ENCODE data around the gene ZNF132. TPM values are rescaled to one million over a fixed set of nuclear protein-coding genes. Genes with fewer than 3 reads are reported as not detected.
A peak's percentile ranks its signal among the peaks of the same experiment; 100 is the strongest.

The ZNF132 gene
- total and polyA plus RNA-seq, 9 of the 15 experiments (the other 6 are each of a cell fraction or from before 2014, with no cell fraction given): 0.03 to 0.42 (median 0.10) TPM; not detected in 5

DNA sequence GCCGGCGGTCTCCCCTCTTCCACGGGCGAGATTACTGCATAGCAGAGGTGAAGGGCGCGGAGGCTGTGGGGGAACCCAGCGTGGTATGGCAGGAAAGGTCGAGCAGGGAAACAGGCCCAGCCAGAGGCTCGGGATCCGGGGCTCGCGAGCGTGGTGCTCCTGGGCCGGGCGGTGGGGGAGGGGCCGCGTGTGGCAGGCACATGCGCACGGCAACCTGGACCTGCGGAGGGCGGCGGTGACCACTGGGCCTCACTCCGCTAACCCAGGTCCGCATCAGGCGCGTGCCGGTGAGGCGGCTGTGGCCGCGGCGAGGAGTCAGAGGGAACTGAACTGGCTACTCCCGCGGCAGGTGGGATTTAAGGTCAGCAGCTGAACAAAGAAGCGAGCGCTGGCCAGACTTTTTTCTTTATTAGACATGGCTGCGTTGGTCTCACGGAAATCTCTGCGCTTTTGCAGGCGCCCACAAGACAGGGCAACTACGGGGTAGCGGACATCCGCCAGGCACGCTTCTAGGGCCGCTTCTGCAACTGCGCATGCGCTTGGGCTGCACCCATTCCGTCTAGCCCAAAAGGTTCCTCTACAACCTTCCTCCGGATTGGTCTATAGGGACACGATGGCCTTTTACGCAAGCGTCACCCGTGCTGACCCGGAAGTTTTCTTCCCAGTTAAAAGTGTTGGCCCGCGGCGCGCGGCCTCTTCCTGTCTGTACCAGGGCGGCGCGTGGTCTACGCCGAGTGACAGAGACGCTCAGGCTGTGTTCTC is 53.2 kb downstream of the ZNF132 start, which contains the start of gene RPS5 (continued):
- TF ChIP-seq, protein P1, sequence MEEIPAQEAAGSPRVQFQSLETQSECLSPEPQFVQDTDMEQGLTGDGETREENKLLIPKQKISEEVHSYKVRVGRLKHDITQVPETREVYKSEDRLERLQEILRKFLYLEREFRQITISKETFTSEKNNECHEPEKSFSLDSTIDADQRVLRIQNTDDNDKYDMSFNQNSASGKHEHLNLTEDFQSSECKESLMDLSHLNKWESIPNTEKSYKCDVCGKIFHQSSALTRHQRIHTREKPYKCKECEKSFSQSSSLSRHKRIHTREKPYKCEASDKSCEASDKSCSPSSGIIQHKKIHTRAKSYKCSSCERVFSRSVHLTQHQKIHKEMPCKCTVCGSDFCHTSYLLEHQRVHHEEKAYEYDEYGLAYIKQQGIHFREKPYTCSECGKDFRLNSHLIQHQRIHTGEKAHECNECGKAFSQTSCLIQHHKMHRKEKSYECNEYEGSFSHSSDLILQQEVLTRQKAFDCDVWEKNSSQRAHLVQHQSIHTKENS (CRISPR knock-in tag; IDR thresholded peaks at IDR 0.05): 0 out of 2 replicates have a peak, but pooled peaks have one; percentile 41
- no peak for TF ChIP-seq TFAM (CRISPR knock-in tag; conservative IDR thresholded peaks at IDR 0.05)
- TF ChIP-seq RBM15 (IDR thresholded peaks at IDR 0.05; ENCODE audit: insufficient read depth, low read length): no peak
- peak; percentile 54; the same call in 1 of the 2 replicates for TF ChIP-seq ZBTB17 (CRISPR knock-in tag; IDR thresholded peaks at IDR 0.05)
- TF ChIP-seq LEF1 (IDR thresholded peaks at IDR 0.05): no peak
- no peak for TF ChIP-seq ILF3 (IDR thresholded peaks at IDR 0.05; ENCODE audit: borderline replicate concordance)
- peak; percentile 62; the same call in 1 of the 2 replicates for TF ChIP-seq SRSF3 (IDR thresholded peaks at IDR 0.05; ENCODE audit: insufficient read depth, low read length)
- TF ChIP-seq, protein P2, sequence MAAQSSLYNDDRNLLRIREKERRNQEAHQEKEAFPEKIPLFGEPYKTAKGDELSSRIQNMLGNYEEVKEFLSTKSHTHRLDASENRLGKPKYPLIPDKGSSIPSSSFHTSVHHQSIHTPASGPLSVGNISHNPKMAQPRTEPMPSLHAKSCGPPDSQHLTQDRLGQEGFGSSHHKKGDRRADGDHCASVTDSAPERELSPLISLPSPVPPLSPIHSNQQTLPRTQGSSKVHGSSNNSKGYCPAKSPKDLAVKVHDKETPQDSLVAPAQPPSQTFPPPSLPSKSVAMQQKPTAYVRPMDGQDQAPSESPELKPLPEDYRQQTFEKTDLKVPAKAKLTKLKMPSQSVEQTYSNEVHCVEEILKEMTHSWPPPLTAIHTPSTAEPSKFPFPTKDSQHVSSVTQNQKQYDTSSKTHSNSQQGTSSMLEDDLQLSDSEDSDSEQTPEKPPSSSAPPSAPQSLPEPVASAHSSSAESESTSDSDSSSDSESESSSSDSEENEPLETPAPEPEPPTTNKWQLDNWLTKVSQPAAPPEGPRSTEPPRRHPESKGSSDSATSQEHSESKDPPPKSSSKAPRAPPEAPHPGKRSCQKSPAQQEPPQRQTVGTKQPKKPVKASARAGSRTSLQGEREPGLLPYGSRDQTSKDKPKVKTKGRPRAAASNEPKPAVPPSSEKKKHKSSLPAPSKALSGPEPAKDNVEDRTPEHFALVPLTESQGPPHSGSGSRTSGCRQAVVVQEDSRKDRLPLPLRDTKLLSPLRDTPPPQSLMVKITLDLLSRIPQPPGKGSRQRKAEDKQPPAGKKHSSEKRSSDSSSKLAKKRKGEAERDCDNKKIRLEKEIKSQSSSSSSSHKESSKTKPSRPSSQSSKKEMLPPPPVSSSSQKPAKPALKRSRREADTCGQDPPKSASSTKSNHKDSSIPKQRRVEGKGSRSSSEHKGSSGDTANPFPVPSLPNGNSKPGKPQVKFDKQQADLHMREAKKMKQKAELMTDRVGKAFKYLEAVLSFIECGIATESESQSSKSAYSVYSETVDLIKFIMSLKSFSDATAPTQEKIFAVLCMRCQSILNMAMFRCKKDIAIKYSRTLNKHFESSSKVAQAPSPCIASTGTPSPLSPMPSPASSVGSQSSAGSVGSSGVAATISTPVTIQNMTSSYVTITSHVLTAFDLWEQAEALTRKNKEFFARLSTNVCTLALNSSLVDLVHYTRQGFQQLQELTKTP (IDR thresholded peaks at IDR 0.05; ENCODE audit: low read depth in 1 of 2, partially characterized antibody in 2 of 2): no peak
- 0 out of 2 replicates have a peak, but pooled peaks have one; percentile 3 for TF ChIP-seq NFE2 (IDR thresholded peaks at IDR 0.05; ENCODE audit: low read depth)
- TF ChIP-seq ELF2 (CRISPR knock-in tag; IDR thresholded peaks at IDR 0.05): peak; percentile 93
- TF ChIP-seq FOXK2 (conservative IDR thresholded peaks at IDR 0.05 in 1 of 2, IDR thresholded peaks at IDR 0.05 in 1 of 2; ENCODE audit: low read depth in 2 of 2): peak; percentile 61 to 67
- TF ChIP-seq, protein P3, sequence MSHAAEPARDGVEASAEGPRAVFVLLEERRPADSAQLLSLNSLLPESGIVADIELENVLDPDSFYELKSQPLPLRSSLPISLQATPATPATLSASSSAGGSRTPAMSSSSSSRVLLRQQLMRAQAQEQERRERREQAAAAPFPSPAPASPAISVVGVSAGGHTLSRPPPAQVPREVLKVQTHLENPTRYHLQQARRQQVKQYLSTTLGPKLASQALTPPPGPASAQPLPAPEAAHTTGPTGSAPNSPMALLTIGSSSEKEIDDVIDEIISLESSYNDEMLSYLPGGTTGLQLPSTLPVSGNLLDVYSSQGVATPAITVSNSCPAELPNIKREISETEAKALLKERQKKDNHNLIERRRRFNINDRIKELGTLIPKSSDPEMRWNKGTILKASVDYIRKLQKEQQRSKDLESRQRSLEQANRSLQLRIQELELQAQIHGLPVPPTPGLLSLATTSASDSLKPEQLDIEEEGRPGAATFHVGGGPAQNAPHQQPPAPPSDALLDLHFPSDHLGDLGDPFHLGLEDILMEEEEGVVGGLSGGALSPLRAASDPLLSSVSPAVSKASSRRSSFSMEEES (CRISPR knock-in tag; IDR thresholded peaks at IDR 0.05): no peak
- TF ChIP-seq ZSCAN32 (CRISPR knock-in tag; IDR thresholded peaks at IDR 0.05): no peak
- no peak for TF ChIP-seq CBFA2T3 (IDR thresholded peaks at IDR 0.05)
- TF ChIP-seq CCAR2 (IDR thresholded peaks at IDR 0.05; ENCODE audit: low read depth, low read length): no peak
- no peak for TF ChIP-seq ZNF707 (CRISPR knock-in tag; conservative IDR thresholded peaks at IDR 0.05)
- peak; percentile 22; the same call in 1 of the 2 replicates for TF ChIP-seq MEF2A (IDR thresholded peaks at IDR 0.05; ENCODE audit: control insufficient read depth, low read depth, low read length)
- no peak for TF ChIP-seq TCF7L2 (IDR thresholded peaks at IDR 0.05; ENCODE audit: low read depth, low read length)
- TF ChIP-seq, protein P4, sequence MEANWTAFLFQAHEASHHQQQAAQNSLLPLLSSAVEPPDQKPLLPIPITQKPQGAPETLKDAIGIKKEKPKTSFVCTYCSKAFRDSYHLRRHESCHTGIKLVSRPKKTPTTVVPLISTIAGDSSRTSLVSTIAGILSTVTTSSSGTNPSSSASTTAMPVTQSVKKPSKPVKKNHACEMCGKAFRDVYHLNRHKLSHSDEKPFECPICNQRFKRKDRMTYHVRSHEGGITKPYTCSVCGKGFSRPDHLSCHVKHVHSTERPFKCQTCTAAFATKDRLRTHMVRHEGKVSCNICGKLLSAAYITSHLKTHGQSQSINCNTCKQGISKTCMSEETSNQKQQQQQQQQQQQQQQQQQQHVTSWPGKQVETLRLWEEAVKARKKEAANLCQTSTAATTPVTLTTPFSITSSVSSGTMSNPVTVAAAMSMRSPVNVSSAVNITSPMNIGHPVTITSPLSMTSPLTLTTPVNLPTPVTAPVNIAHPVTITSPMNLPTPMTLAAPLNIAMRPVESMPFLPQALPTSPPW (CRISPR knock-in tag; IDR thresholded peaks at IDR 0.05): peak; percentile 60

Measured in K562 (cell line).